NK-92 treated with Interleukin-12 subunit alpha and Interleukin-12 subunit beta, amount 100 ng/mL, for 24 hours (cell line): ENCODE data around the gene BOLA1.
"Not testable (repeated sequence)": the region's sequence is repeated elsewhere in the genome, so short reads cannot be mapped to it uniquely, and the experiment has no call there.

Experiments
- DNase-seq: peaks from one replicate; lab custom pipeline; 2025; lab: John Stamatoyannopoulos, UW

The BOLA1 gene

GRCh38 chr1:149931212-149931790, 31.9 kb downstream of the BOLA1 start:
- DNase-seq, result no peak

DNA sequence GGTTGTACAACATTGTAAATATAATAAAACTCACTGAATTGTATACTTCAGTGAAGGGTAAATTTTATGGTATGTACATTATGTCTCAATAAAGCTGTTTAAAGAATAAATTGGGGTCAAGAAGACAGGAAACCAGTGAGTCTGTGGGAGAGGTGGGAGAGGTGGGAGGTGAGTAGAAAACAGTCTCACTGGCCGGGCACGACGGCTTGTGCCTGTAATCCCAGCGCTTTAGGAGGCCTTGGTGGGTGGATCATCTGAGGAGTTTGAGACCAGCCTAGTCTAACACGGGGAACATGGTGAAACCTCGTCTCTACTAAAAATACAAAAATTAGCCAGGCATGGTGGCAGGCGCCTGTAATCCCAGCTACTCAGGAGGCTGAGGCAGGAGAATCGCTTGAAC, 33.1 kb downstream of the BOLA1 start:
- DNase-seq, result no peak

DNA sequence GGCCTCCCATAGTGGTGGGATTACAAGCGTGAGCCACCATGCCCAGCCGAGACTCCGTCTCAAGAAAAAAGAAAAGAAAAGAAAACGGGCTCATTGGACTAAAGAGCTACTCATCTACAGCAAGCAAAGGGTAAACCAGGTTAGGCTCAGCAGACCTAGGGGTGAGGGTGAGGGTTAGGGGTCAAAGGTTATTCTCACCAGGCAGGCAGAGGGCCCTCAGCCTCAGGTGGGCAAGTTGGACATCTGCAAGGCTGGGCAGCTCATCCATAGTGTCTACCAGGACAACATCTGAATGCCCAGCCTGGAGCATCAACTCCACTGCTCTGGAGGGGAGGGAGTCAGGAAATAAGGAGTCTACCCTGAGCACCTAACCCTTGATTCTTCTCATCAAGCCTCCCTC, 33.8 kb downstream of the BOLA1 start:
- no peak for DNase-seq

- no peak for DNase-seq
Measured at GRCh38 chr1:149934356-149934755, 35.0 kb downstream of the BOLA1 start.

DNA sequence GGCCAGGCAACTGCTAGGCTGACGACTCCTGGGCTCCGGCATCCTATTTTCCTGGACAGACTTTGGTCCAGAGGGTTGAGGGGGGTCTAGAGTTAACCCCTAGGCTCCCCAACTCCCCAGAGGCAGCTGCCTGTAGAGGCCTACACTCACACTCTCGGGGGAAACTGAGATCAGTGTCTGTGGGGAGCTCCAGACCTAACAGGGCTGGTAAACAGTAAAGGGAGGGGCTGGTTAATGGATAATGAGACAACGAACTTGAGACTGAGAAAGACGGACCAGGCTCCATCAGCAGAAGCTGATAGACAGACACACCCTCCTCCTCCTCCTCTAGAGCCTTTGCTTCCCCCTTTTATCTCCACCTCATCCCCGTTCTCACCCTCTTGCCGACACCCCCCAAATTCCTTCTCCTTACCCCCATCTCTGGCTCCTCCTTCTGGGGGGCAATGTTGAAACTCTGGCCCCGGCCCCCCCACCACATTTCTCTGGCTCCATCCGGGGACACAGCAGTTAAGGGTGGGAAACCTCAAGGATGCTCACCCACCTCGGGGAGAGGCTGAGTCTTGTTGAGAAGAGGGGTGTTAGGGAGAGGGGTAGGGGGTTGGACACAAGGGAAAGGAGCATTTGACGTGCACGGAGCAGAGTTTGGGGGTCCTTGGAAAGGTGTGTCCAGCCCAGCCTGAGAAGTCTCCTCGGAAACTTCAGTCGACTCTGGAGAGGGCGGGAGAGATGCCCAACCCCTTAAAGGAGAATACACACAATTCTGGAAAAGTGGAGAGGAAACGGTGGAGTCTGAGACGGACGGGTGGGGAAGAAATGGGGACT, 37.0 kb downstream of the BOLA1 start, which contains the start of gene MTMR11:
Gene MTMR11, minus strand, starts transcription at position 710 of the 822 bp plus-strand sequence. Its CDS starts 232 bp downstream, at position 478.
- no peak for DNase-seq

GRCh38 chr1:149936992-149937705, 37.8 kb downstream of the BOLA1 start:
- no peak for DNase-seq

DNA sequence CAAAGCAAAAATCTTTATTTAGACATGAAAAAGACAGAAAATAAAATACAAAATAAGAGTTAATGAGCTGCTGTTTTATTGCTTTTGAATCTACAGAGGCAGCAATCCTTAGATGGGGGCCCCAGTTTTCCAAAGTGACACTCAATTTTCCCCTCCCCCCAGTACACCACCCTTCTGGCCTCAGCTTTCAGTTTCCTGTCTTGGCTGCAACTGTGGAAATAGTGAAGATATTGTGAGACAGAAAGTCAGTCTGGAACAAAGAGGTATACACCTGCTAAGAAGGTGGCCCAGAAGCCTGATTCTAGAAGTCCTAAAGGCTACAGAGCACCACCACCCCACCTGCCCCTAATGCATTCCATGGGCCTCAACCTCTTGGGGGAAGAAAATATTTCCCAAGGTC, 38.4 kb downstream of the BOLA1 start:
- DNase-seq, result no peak

- DNase-seq, result not testable (repeated sequence)
Measured at GRCh38 chr1:149938668-149939003, 39.3 kb downstream of the BOLA1 start.

GRCh38 chr1:149940427-149940826, 41.1 kb downstream of the BOLA1 start:
- no peak for DNase-seq

- no peak for DNase-seq
Measured at GRCh38 chr1:149942207-149942606, 42.8 kb downstream of the BOLA1 start.

DNA sequence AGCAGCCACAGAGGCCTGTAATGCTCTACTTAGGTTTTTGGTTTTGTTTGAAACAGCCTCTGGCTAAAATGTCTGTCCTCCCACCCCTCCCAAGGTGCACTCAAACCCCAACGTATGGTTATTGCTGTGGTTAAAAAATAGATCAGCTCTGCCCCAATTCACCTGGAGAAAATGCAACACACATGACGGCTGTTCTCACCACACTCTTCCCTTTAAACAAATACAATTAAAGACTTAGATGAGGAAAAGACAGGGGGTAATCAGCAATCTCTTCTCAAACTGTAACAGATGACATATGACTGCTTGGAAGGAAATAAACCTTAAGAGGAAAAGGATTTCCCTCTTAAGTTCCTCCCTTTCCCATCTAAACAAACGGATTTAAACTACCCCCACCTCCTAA, 43.5 kb downstream of the BOLA1 start:
- no peak for DNase-seq

DNA sequence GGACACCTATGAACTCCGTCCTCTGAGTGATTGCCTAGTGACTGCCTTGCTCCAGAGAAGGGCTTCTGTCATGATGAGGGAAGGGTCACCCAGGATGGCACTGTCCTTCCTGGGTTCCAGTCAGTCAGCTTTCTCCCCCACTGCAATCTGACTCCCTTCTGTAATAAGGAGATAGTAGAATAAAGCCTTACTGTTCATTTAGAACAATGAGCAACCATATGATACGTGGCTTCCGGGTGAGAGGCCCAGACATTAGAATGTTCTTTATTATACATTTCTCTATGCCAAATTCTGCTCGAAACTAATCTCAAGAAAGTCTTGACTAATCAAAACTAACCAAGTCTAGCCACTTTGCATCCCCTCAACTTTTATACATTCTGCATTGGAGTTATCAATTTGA, 45.8 kb downstream of the BOLA1 start:
- DNase-seq, result no peak

DNA sequence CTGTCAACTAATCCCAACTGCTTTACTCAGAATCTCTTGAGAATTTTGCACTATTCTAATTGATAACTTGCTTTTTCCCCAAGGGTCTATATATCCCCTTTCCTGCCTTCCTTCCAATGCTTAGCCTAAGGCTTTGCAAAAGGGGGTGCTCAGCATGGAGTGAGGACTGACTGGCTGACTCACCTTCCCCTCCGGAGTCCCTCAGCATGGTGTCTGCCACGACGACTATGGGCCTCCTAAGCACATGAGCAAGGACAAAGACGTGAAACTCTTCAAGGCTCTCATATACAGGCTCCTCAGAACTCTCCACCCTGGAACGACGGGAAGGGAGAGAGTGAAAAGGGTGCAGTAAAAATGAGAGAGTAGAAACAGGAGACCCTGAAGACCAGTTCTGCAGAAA, 50.5 kb downstream of the BOLA1 start:
- no peak for DNase-seq
